Left cardiac atrium (tissue), 4 donors: Measurements from ENCODE around the gene MPL. TPM values are rescaled to one million over a fixed set of nuclear protein-coding genes. Genes with fewer than 3 reads are reported as not detected.
A peak's percentile ranks its signal among the peaks of the same experiment; 100 is the strongest.

Source experiments
- ATAC-seq, 2 donors: fragments of 200-7000 bp; cut with Tn5 transposase; one replicate each; pipeline ENCODE4 v1.9.1; 2020; ENCODE audit warnings: mild to moderate bottlenecking in 2 of 2, moderate library complexity in 2 of 2
- DNase-seq: peaks from one replicate; pipeline ENCODE4 v3.0.0-alpha.2; 2020
- intact Hi-C, 2 donors: fragments of 100-400 bp; cut with DNase I; formaldehyde crosslinking; loops; one replicate each; pipeline versions ENCODE4 v1.14.1 to v1.15.1; 2022 to 2023
- long read RNA-seq: library from polyadenylated mRNA; unstranded; transcript quantifications from one replicate; pipeline ENCODE4 v2.0.0, GENCODE V29; 2021
- total RNA-seq, 2 donors: library from RNA; stranded (reverse); fragmentation: NEBNext Ultra II Directional; extraction: Animal tissue kit (Norgen Biotek cat#: 25700); gene quantifications; one replicate each; pipeline ENCODE4 v1.2.1, GENCODE V29; 2021
- donor health status: DM: no; HTN: yes; CAD: no.
- donor health status: DM: no; HTN: yes; CAD: no; lungs with severe emphysema.
- donor health status: DM: yes; HTN: yes; CAD: no.
- donor health status: Dilated cardiomyopathy.

MPL gene
- total RNA-seq = under 1 TPM; 0.44 to 0.65 TPM
- long read RNA-seq = 0 reads

DNA sequence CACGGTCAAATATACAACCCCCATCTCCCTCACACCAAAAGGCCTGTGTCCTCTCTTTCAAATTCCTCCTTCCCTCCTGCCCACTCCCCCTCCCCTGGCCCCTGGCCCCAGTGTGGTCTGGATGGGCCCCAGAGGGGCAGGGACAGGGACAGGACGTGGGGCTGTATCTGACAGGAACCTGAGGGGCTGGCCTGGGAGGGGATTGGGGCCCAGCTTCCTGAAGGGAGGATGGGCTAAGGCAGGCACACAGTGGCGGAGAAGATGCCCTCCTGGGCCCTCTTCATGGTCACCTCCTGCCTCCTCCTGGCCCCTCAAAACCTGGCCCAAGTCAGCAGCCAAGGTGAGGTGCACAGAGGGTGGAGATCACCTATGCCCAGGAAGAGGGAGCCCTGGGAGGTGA, at the start of gene MPL:
Gene MPL (plus strand): TSS at position 231 of the 400 bp plus-strand sequence. CDS start 31 bp downstream, at position 262.
- intact Hi-C loops = no loop called here
- no peak for ATAC-seq
- DNase-seq = no peak

DNA sequence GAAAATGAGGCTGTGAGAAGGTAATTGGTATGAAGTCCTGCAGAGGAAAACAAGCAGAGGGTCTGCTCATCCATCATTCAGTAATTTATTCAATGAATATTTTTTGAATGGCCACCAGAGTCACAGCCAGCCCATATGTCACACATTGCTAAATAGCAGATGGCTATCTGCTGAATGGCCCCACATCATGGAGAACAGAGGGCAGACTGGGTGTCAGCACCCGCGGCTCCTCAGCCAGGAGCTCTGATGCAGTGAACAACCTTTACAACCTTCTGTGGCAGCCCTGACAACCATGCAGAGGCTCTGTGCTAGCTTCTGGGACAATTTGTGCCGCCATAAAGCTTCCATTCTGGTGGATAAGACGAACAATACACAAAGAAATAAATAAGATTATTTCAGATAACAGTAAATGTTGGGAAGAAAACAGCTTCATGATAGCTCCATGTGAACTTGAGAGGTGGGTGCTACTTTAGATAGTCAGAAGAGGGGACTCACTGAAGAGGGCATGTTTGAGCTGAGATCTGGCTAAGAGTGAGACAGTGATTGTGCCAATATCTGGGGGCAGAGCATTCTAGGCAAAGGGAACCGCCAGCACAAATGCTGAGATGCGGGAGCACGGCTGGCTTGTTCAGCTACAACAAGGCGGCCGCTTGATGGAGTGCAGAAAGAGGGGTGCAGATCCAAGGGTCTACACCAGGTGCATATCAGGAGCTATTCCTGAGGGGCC, 49.4 kb upstream of the MPL start:
- ATAC-seq = no peak
- intact Hi-C loops = no loop called here
- DNase-seq = peak; percentile 7

DNA sequence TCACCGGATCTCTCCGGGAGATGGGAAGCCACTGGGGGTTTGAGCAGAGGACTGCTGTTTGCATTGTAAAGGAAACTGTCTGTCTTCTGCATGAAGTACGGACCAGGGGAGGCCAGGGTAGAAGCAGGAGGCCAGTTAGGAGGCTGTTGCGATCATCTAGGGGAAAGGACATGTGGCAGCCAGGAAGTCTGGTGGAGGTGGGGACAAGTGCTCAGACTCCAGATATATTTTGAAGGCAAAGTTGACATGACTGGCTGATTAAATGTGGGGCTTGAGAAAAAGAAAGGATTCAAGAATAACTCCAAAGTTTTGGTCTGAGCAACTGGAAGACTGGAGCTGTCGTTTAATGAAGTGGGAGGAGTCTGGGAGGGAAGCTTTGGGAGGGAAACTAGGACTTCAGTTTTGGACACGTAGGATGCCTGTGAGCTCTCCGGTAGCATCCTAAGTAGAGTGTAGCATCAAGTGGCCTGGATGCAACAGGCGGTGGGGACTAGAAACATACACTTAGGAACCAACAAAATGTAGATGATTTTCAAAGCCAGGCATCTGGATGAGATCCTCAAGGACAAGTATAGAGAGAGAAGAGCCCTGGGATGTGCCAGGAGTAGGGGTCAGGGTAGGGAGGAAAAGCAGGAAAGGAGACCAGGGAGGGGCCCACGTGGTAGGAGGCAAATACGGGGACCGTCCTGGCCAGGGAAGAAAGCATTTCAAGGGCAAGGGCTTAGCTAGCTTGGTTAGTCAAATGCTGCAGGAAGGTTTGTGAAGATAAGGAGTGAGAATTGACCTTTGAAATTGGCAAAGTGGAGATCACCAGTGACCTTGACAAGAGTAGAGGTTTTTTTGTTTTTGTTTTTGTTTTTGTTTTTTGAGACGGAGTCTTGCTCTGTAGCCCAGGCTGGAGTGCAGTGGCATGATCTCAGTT, 48.6 kb upstream of the MPL start:
- ATAC-seq (no peak), DNase-seq (no peak)
- intact Hi-C loops = no loop called here

DNA sequence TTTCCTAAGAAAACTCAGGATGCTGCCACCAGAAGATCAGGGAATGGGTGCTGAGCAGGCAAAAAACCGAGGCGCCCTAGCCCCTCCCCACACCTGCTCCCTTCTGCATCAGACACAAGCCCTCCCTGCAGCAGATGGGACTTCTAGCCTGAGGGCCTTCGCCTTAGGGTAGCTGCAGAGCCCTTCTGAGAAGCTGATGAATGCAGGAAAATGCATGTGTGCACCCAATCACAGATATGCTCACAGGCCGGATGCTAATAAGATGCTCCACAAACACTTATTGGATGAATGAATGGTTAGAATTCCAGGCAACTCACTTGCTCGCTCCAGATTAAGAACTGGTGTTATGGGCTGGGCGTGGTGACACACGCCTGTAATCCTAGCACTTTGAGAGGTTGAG, 45.4 kb upstream of the MPL start:
- DNase-seq = no peak
- intact Hi-C loops = no loop called here
- no peak for ATAC-seq

DNA sequence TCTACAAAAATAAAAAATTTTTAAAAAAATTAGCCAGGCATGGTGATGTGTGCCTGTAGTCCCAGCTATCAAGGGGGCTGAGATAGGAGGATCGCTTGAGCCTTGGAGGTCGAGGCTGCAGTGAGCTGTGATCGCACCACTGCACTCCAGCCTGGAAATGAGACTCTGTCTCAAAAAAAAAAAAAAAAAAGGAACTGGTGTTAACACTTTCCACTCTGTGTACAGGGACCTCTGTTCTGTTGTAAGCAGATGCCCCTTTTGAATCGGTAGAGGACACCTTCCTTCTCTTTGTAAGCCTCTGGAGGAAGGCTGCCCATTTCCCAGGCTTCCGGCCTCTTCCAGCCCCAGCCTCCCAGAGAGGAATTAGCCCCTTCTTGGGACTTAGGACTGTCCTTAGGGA, 44.9 kb upstream of the MPL start:
- ATAC-seq (no peak), DNase-seq (no peak)
- intact Hi-C loops = no loop called here

DNA sequence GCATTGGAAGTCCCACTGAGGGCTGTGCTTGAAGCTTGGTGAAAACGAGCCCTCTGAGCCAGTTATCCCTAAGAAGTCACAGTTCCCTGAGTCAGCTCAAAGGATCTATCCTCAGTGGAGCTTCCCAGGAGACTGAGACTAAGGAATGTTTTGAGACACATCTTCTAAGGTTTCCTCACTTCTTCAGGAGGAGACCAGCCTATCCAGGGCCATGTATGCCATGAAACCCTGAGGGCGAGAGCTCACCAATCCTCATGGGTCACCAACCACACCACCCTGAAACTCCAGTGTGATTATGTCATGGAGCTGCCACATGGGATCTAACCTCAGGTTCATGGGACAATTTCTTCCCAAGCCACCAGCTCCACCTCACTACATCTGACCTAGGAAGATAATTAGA, 44.4 kb upstream of the MPL start:
- intact Hi-C loops = no loop called here

DNA sequence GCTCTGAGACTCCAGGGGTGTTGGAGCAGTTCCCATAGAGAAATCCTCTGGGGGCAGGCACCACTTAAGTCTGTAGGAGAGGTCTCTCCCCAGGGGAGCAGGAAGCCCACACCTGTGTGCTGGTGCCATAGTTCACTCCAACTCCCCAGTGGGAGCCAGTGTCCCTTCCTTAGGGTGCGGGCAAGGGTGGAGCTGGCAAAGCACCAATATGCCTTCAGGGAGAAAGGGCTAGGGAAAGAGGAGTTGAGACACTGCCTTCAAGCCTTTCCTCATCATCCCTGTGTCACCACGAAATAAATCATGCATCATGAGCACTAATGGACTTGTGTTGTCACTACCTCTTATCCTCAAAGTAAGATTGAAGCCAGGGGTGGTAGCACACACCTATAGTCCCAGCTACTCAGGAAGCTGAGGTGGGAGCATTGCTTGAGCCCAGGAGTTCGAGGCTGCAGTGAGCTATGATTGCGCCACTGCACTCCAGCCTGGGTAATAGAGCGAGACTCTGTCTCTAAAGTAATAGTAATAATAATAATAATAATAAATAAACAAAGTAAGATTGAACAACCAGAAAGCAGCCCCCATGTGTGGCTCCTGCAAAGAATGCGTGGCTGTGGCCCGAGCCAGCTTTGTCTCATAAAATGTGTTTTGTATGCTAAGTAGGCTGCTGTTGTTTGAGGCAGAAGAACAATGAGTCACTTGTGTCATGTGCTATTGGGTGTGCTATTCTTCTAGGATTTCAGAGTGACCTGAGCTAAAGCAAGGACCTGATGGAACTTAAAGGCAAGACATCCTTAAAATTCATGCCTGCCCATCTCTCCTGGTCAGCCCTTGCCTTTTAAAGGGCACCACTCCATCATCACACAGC, 43.5 kb upstream of the MPL start:
- peak in 1 of 2 donors; percentile 45 for ATAC-seq
- intact Hi-C loops = no loop called here

More for the DNA sequence above, 44.4 kb upstream of the MPL start:
- ATAC-seq = no peak
- no peak for DNase-seq

DNA sequence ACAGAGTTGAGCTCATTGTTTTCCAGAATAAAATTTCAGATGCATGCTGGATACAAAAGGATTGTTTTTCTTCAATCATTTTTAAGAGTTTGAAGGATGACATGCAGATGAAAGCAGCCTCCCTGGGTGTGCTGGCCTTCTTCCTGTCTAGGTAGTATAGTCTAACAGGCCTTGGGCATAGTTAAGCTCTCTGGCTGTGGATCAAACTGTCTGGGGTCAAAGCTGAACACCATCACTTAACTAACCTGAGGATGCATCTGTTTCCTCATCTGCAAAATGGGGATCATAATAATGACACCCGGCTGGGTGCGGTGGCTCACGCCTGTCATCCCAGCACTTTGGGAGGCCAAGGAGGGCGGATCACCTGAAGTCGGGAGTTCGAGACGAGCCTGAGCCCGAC, 42.9 kb upstream of the MPL start:
- DNase-seq (no peak), ATAC-seq (no peak)
- intact Hi-C loops = no loop called here

More for the DNA sequence above, 43.5 kb upstream of the MPL start:
- no peak for DNase-seq

DNA sequence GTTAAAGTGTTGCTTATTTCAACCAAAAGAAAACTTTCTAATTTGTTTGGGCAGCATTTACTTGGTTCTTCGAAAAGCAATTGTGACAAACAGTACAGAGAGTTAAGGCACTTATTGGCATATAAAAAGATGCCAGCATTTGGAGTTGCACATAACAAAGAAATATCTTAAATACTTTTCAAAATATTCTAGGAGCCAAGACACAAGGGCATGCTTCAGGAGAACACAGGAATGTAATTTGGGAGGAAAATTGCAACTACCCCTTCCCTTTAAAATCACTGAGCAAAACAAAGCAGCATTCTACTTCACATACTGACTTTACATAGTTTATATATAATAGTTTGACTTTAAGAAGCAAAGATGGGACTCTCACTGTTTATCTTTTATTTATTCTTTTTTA, 41.4 kb upstream of the MPL start:
- intact Hi-C loops = no loop called here
- DNase-seq (no peak), ATAC-seq (no peak)

DNA sequence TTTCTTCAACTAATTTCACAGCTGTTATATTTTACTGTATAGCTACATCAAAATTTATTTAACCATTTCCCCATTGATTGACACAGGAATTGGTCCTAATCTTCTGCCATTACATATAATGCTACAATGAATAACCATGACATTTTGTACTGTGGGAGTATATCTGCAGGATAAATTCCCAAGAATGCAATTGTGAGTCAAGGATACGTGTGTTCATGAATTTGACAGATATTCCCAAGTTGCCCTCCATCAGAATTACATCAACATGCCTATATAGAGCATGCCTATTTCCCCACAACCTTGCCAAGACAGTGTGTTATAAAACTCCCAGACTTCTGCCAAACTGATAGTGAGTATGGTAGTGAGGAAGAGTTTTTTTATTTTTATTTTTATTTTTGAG, 39.6 kb upstream of the MPL start:
- intact Hi-C loops = no loop called here
- ATAC-seq (no peak), DNase-seq (no peak)

DNA sequence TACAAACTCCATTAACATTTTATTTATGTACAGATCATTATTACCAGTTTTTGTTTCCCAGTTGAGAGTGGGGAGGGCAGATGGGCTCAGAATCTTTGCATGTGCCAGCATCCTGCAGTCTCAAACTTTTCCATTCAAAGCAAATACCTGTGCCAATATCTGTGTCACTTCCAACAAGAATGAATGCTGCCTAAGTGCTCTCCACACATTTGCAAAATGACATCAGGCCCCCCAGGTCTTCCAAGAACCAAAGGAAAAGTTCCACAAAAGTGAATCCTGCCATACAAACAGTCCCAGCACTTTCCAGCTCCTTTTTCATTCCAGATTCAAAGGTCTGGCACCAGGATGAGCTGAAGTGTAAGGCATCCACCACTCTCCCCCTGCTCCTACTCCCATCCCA, 38.5 kb upstream of the MPL start:
- intact Hi-C loops = no loop called here
- ATAC-seq (no peak), DNase-seq (no peak)

DNA sequence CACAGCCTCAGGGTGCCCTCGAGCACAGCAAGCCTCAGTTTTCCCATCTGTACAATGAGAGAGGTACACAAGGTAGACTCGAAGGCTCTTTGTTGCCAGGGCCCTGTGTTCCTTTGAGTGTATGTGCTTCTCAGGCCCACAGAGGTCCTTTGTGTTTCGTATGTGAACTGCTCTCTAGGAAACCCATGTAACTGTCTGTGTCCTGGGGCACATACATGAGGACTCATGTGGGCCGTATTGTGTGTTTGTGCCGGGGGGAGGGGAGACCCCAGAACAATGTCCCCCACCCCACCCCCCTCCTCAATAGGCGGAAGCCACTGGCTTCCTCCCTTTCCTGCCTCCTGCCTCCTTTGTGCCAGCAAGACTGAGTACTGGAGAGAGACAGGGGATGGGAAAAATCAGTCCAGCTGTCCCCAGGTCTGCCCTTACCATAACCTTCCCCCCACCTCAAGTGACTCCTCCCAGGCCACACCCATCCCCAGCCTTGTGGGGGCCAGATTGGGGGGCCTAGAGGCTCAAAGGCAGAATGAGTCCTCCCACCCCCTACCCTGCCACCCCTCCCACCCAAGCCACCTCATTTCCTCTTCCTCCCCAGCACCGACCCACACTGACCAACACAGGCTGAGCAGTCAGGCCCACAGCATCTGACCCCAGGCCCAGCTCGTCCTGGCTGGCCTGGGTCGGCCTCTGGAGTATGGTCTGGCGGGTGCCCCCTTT, 37.1 kb upstream of the MPL start, which contains the start of gene TIE1:
Gene TIE1 (plus strand): TSS at position 605 of the 717 bp plus-strand sequence. CDS start 90 bp downstream, at position 695.
- intact Hi-C loops = loop anchor here in 1 of 2 donors (5.0 kb wide), 1 partner anchor 63 kb away; no protein-coding TSS in a partner anchor
- ATAC-seq (peak; percentile 46 to 67), DNase-seq (peak; percentile 54)

DNA sequence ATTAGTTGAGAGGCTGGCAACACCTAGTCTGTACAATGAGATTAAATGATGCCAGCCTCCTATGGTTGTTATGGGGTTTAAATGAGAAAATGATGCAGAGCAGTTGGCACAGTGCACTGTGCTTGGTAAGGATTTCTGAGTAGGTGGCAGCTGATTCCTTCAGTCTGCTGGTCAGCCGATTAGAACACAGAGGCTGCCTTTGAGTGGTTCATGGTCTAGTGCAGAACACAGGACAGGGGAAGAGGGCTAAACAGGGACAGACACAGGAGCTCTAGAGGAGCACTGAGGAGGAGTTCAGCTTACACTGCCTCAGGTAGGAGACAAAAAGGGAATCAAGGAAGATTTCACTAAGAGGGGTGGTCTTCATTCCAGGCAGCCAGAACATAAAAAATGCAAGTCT, 35.4 kb upstream of the MPL start:
- intact Hi-C loops = loop anchor here in 1 of 2 donors (5.0 kb wide), 1 partner anchor 65 kb away; no protein-coding TSS in a partner anchor
- peak; percentile 9 for DNase-seq
- ATAC-seq = peak in 1 of 2 donors; percentile 43

DNA sequence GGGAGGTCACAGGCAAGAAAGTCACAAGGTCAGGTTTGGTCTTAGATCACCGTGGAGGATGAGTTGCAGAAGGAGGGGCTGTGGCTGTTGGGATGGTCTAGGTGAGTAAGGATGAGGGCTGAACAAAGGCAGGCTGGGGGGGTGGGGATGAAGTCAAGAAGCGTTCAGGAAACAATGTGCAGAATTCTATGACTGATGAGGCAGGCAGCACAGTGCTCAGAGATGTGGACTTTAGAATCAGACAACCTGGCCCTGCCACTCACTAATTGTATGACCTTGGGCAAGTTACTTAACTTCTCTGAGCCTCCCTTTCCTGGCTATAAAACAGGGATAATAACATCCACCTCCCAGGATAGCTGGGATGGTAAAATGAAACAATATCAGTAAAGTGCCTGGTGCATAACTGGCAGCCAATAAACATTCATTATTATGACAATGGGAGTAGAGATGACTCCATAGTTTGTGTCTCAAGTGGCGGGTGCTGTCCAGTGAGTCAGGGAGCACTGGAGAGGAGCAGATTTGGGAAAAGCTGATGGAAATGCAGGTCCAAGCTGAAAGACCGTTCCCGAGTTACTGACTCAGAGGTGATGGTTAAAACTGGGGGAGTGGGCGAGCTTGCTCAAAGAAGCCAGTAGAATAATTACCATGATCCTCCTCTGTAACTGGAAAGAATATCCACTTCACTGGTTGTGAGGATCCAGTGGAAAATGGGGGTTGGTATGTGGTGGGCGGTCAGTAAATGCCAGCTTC, 34.7 kb upstream of the MPL start:
- ATAC-seq (no peak), DNase-seq (peak; percentile 6)
- intact Hi-C loops = loop anchor here in 1 of 2 donors (5.0 kb wide), 1 partner anchor 66 kb away; no protein-coding TSS in a partner anchor

DNA sequence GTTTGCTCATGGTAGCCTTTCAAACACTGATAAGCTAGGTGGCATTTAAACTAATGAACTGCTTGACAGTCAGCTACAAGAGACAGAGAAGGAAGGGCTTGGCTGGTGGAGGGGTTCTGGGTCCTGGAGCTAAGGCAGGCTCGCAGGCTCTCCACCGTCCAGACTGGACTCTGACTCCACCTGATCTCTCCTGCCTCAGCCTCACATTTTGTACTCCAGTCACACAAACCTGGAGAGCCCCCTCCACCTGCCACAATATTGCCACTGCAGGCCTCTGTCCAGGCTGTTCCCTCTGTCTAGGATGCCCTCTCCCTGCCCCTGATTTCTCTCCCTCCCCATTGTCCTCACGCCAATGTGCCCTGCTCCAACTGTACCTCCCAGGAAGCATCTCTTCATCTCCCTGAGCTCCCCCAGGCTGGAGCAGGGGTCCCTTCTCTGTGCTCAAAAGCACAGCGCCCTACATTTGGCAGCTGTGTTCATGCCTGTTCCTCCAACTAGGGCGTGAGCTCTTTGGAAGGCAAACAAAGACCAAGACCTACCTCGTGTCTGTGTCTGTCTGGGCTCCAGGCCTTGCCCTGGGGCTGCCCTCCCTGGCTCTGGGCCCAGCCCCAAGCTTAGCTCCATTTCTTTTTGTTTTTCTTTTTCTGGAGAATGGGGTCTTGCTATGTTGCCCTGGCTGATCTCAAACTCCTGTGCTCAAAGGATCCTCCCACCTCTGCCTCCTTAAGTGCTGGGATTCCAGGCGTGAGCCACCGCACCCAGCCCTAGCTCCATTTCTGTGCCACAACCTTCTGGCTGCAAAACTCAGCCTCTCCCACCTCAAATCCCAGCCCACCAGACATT, 33.9 kb upstream of the MPL start:
- intact Hi-C loops = loop anchor here in 1 of 2 donors (5.0 kb wide), 1 partner anchor 66 kb away; no protein-coding TSS in a partner anchor
- ATAC-seq = peak in 1 of 2 donors; percentile 22
- DNase-seq = peak; percentile 19

DNA sequence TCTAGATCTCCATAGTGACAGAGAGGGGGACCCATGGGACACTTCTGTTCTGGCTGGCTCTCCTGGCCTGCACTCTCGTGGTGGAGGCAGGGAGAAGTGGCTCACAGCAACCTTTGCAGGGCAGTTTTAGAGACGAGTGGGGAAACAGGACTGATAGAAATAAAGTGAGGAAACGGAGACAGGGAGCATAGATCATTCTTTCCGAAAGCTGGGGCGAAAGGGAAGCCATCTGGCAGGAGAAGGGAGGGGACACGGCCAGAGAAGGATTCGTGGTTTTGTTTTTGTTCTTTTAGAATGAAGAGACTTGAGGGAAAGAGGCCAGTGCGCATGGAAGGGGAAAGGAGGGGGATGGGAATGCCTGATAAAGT, 33.3 kb upstream of the MPL start:
- ATAC-seq (peak in 1 of 2 donors; percentile 24), DNase-seq (peak; percentile 20)
- intact Hi-C loops = loop anchor here in 1 of 2 donors (5.0 kb wide), 1 partner anchor 67 kb away; no protein-coding TSS in a partner anchor
